Upper lobe of left lung (tissue), 4 donors: ENCODE data around the gene CYLD.

Experiments
- EP300 ChIP-seq, 4 donors: sonication (generic); formaldehyde crosslinking; IDR thresholded peaks; one replicate each; pipeline ENCODE4 v1.5.1; 2017; ENCODE audit warnings: antibody characterized with exemption in 4 of 4, control low read depth in 2 of 4
- POLR2A ChIP-seq, 4 donors: fragments of 450-650 bp; IDR thresholded peaks; one replicate each; pipeline ENCODE4 v1.5.1; 2016 to 2017; ENCODE audit warnings: antibody characterized with exemption in 4 of 4, mild to moderate bottlenecking in 2 of 4
- POLR2AphosphoS5 ChIP-seq, 2 donors: sonication (generic); formaldehyde crosslinking; IDR thresholded peaks; one replicate each; pipeline ENCODE4 v1.5.1; 2017; ENCODE audit warnings: antibody characterized with exemption in 2 of 2
- TF ChIP-seq, protein P1 (sequence below), 6 experiments: fragments of 450-650 bp in 4 of 6; fragments of 200-600 bp in 2 of 6; sonication (generic) in 2 of 6; IDR thresholded peaks; one replicate each; pipeline ENCODE4 v1.5.1; 2016 to 2019; ENCODE audit warnings: antibody characterized with exemption in 6 of 6

DNA sequence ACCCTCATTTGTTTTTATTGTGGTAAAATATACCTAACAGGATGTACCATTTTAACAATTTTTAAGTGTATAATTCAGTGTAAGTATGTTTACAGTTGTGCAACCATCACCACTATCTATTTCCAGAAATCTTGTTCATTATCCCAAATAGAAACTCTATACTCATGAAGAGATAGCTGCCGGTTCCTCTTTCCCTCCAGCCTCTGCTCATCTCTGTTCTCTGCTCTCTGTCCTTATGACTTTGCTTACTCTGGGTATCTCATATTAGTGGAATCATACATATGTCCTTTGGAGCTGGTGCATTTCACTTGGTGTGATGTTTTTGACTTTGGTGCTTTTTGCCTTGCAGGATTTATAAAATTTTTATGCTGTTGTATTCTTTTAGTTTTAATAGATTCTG is 19.4 kb downstream of the CYLD start:
- TF ChIP-seq EP300 (IDR thresholded peaks at IDR 0.05) (no peak), POLR2A (IDR thresholded peaks at IDR 0.05) (no peak), POLR2AphosphoS5 (IDR thresholded peaks at IDR 0.05) (no peak)
- TF ChIP-seq, protein P1, sequence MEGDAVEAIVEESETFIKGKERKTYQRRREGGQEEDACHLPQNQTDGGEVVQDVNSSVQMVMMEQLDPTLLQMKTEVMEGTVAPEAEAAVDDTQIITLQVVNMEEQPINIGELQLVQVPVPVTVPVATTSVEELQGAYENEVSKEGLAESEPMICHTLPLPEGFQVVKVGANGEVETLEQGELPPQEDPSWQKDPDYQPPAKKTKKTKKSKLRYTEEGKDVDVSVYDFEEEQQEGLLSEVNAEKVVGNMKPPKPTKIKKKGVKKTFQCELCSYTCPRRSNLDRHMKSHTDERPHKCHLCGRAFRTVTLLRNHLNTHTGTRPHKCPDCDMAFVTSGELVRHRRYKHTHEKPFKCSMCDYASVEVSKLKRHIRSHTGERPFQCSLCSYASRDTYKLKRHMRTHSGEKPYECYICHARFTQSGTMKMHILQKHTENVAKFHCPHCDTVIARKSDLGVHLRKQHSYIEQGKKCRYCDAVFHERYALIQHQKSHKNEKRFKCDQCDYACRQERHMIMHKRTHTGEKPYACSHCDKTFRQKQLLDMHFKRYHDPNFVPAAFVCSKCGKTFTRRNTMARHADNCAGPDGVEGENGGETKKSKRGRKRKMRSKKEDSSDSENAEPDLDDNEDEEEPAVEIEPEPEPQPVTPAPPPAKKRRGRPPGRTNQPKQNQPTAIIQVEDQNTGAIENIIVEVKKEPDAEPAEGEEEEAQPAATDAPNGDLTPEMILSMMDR (IDR thresholded peaks at IDR 0.05) = no peak
